Spleen (tissue), 11 donors: ENCODE data around the gene COL28A1. TPM values are rescaled to one million over a fixed set of nuclear protein-coding genes. Genes with fewer than 3 reads are reported as not detected.

Experiments
- DNase-seq: peaks from one replicate; pipeline ENCODE4 v3.0.0-alpha.2; 2020
- H3K27ac ChIP-seq, 8 donors: fragments of 200-600 bp; sonication (generic) in 7 of 8; 1 replicate in 4 of 8; 2 replicates in 4 of 8; pipeline versions ENCODE4 v1.5.0 to v1.8.0; 2016 to 2021; ENCODE audit warnings: inconsistent platforms in 4 of 8, mild to moderate bottlenecking in 4 of 8, moderate library complexity in 1 of 8
- H3K27me3 ChIP-seq, 7 donors: fragments of 200-600 bp; sonication (generic) in 6 of 7; replicated peaks in 1 of 7; 1 replicate in 4 of 7; 2 replicates in 3 of 7; pipeline versions ENCODE4 v1.5.0 to v1.8.0; 2016 to 2021; ENCODE audit warnings: inconsistent platforms in 3 of 7, mild to moderate bottlenecking in 1 of 7
- H3K36me3 ChIP-seq, 6 donors: fragments of 200-600 bp; sonication (generic) in 5 of 6; 1 replicate in 4 of 6; 2 replicates in 2 of 6; pipeline versions ENCODE4 v1.5.0 to v1.8.0; 2016 to 2021; ENCODE audit warnings: inconsistent platforms in 2 of 6
- H3K4me1 ChIP-seq, 6 donors: fragments of 200-600 bp; sonication (generic) in 5 of 6; 1 replicate in 3 of 6; 2 replicates in 3 of 6; pipeline versions ENCODE4 v1.5.0 to v1.8.0; 2016 to 2021; ENCODE audit warnings: inconsistent platforms in 3 of 6
- H3K4me3 ChIP-seq, 8 donors: fragments of 200-600 bp; sonication (generic) in 7 of 8; 1 replicate in 4 of 8; 2 replicates in 4 of 8; pipeline versions ENCODE4 v1.5.0 to v1.8.0; 2016 to 2021; ENCODE audit warnings: inconsistent platforms in 4 of 8, mild to moderate bottlenecking in 4 of 8, moderate library complexity in 2 of 8
- H3K9me3 ChIP-seq, 8 donors: fragments of 200-600 bp; sonication (generic) in 7 of 8; 1 replicate in 4 of 8; 2 replicates in 4 of 8; pipeline versions ENCODE4 v1.5.0 to v1.8.0; 2016 to 2021; ENCODE audit warnings: inconsistent platforms in 4 of 8
- CTCF ChIP-seq, 11 experiments: fragments of 200-600 bp in 7 of 11; fragments of 450-650 bp in 4 of 11; sonication (generic) in 4 of 11; IDR thresholded peaks in 8 of 11; conservative IDR thresholded peaks in 3 of 11; 1 replicate in 7 of 11; 2 replicates in 4 of 11; pipeline versions ENCODE4 v1.4.0 to v1.8.0; 2016 to 2021; ENCODE audit warnings: antibody characterized with exemption in 11 of 11, inconsistent platforms in 4 of 11, mild to moderate bottlenecking in 1 of 11
- POLR2A ChIP-seq, 3 donors: fragments of 450-650 bp; IDR thresholded peaks; one replicate each; pipeline ENCODE4 v1.5.1; 2017; ENCODE audit warnings: antibody characterized with exemption in 3 of 3, mild to moderate bottlenecking in 1 of 3
- POLR2AphosphoS5 ChIP-seq, 3 donors: sonication (generic); formaldehyde crosslinking; IDR thresholded peaks; one replicate each; pipeline ENCODE4 v1.5.1; 2017; ENCODE audit warnings: antibody characterized with exemption in 3 of 3
- WGBS, 5 donors: extraction: QIAGEN DNeasy Blood & Tissue Kit in 3 of 5; methylation state at CpG; one replicate each; pipeline versions ENCODE4 v1.1.5 to v1.1.7; 2013 to 2018; 5-methylcytosine and 5-hydroxymethylcytosine counted together
- intact Hi-C: fragments of 100-400 bp; cut with DNase I; formaldehyde crosslinking; loops from one replicate; pipeline ENCODE4 v1.15.0; 2023; ENCODE audit warnings: low total_unique reads
- polyA plus RNA-seq, 3 donors: library from polyadenylated mRNA; stranded (reverse); fragments of 200-250 nt; gene quantifications; one replicate each; pipeline ENCODE4 v1.2.1, GENCODE V29; 2013
- total RNA-seq, 7 donors: library from RNA; depleted of rRNA in 3 of 7; stranded (reverse); fragments of >200 nt in 3 of 7; fragmentation: NEBNext Ultra II Directional in 4 of 7; extraction: Animal tissue kit (Norgen Biotek cat#: 25700) in 4 of 7; gene quantifications; one replicate each; pipeline versions ENCODE4 v1.1.0 to v1.2.1, GENCODE V29; 2016 to 2021
- donor health status: healthy with polysubstance abuse.
- donor health status: DM: no; HTN: no; CAD: no; lungs with moderate emphysema.
- donor health status: DM: no; HTN: no; CAD: no.
- donor health status: Bipolar disorder and iron deficiency.
- donor health status: healthy.
- donor health status: DM: no; HTN: no; CAD: no.
- donor health status: DM: yes; HTN: yes; CAD: no.

Gene COL28A1
- total and polyA plus RNA-seq, 10 donors, result 0.08 to 1.6 (median 0.51) TPM

- WGBS, 5 donors, result 70 to 87% (median 80%) methylated on average over 4 of the region's 4 CpGs
- no peaks in the 10 kb centered on the region for H3K9me3 ChIP-seq
- TF ChIP-seq POLR2AphosphoS5 (IDR thresholded peaks at IDR 0.05), result no peak
- no peak overlapping the region for H3K27ac ChIP-seq
- no peak overlapping the region for H3K4me3 ChIP-seq
- DNase-seq, result no peak
- H3K27me3 ChIP-seq, result no peaks in the 10 kb centered on the region
- H3K36me3 ChIP-seq, result no peaks in the 10 kb centered on the region
- intact Hi-C loops, result no loop called here
- H3K4me1 ChIP-seq, result peaks cover 0 to 18% (median 13%) of the 10 kb centered on the region in 6 donors
Observed at GRCh38 chr7:7317850-7318249, 217.8 kb downstream of the COL28A1 start.

- no peak overlapping the region for H3K4me3 ChIP-seq
- 75 to 95% (median 91%) methylated on average over 3 of the region's 3 CpGs for WGBS, 5 donors
- no peak for DNase-seq
Observed at GRCh38 chr7:7315851-7316250, 219.8 kb downstream of the COL28A1 start.

GRCh38 chr7:7312323-7312722, 223.3 kb downstream of the COL28A1 start:
- intact Hi-C loops, result no loop called here
- DNase-seq, result no peak
- H3K4me3 ChIP-seq, result no peak overlapping the region
- H3K36me3 ChIP-seq, result no peaks in the 10 kb centered on the region
- H3K4me1 ChIP-seq, result no peaks in the 10 kb centered on the region
- no peak overlapping the region for H3K27ac ChIP-seq
- TF ChIP-seq CTCF (IDR thresholded peaks at IDR 0.05 in 8 of 11, conservative IDR thresholded peaks at IDR 0.05 in 3 of 11), result no peak
- no peak for TF ChIP-seq POLR2A (IDR thresholded peaks at IDR 0.05)
- WGBS, 5 donors, result 87 to 98% (median 91%) methylated on average over 2 of the region's 2 CpGs
- H3K27me3 ChIP-seq, result no peaks in the 10 kb centered on the region
- no peaks in the 10 kb centered on the region for H3K9me3 ChIP-seq

More at GRCh38 chr7:7315851-7316250, 219.8 kb downstream of the COL28A1 start:
- no peaks in the 10 kb centered on the region for H3K27me3 ChIP-seq
- TF ChIP-seq POLR2A (IDR thresholded peaks at IDR 0.05) (no peak), CTCF (IDR thresholded peaks at IDR 0.05 in 8 of 11, conservative IDR thresholded peaks at IDR 0.05 in 3 of 11) (no peak), POLR2AphosphoS5 (IDR thresholded peaks at IDR 0.05) (no peak)
- no peak overlapping the region for H3K27ac ChIP-seq
- intact Hi-C loops, result no loop called here
- H3K4me1 ChIP-seq, result no peaks in the 10 kb centered on the region
- no peaks in the 10 kb centered on the region for H3K9me3 ChIP-seq
- no peaks in the 10 kb centered on the region for H3K36me3 ChIP-seq

GRCh38 chr7:7311001-7311400, 224.7 kb downstream of the COL28A1 start:
- 89 to 100% (median 93%) methylated on average over 2 of the region's 2 CpGs for WGBS, 5 donors
- Histone ChIP-seq H3K27ac (no peak overlapping the region), H3K27me3 (no peaks in the 10 kb centered on the region), H3K36me3 (no peaks in the 10 kb centered on the region), H3K4me3 (no peak overlapping the region), H3K4me1 (no peaks in the 10 kb centered on the region), H3K9me3 (no peaks in the 10 kb centered on the region)
- no peak for DNase-seq
- intact Hi-C loops, result no loop called here
- TF ChIP-seq POLR2A (IDR thresholded peaks at IDR 0.05), result no peak
- no peak for TF ChIP-seq POLR2AphosphoS5 (IDR thresholded peaks at IDR 0.05)
- no peak for TF ChIP-seq CTCF (IDR thresholded peaks at IDR 0.05 in 8 of 11, conservative IDR thresholded peaks at IDR 0.05 in 3 of 11)

- Histone ChIP-seq H3K9me3 (no peaks in the 10 kb centered on the region), H3K27ac (no peak overlapping the region), H3K4me3 (no peak overlapping the region), H3K27me3 (no peaks in the 10 kb centered on the region), H3K4me1 (no peaks in the 10 kb centered on the region), H3K36me3 (no peaks in the 10 kb centered on the region)
- TF ChIP-seq POLR2A (IDR thresholded peaks at IDR 0.05), result no peak
- TF ChIP-seq POLR2AphosphoS5 (IDR thresholded peaks at IDR 0.05), result no peak
- no peak for TF ChIP-seq CTCF (IDR thresholded peaks at IDR 0.05 in 8 of 11, conservative IDR thresholded peaks at IDR 0.05 in 3 of 11)
- DNase-seq, result no peak
- WGBS, 5 donors, result 94 to 97% (median 95%) methylated on average over 1 of the region's 1 CpG
- intact Hi-C loops, result no loop called here
Observed at GRCh38 chr7:7309203-7309602, 226.5 kb downstream of the COL28A1 start.
